Type B pancreatic cell (in vitro differentiated cells): ENCODE measurements around the gene PTGDS. TPM values are rescaled to one million over a fixed set of nuclear protein-coding genes. Genes with fewer than 3 reads are reported as not detected.

Experiments used
- DNase-seq: peaks from one replicate; pipeline ENCODE4 v3.0.0; 2021; ENCODE audit warnings: mixed read lengths; ENCODE audit not compliant: unreplicated experiment; ENCODE audit errors: extremely low spot score
- H3K27ac Mint-ChIP-seq: 2 replicates; pipeline ENCODE4 v1.8.0; 2021; ENCODE audit warnings: mild to moderate bottlenecking, mixed read lengths
- H3K27me3 Mint-ChIP-seq: 2 replicates; pipeline ENCODE4 v1.8.0; 2021; ENCODE audit warnings: mixed read lengths
- H3K36me3 Mint-ChIP-seq: 2 replicates; pipeline ENCODE4 v1.8.0; 2021; ENCODE audit warnings: mixed read lengths
- H3K4me1 Mint-ChIP-seq: one replicate; pipeline ENCODE4 v1.8.0; 2021; ENCODE audit warnings: mixed read lengths; ENCODE audit not compliant: unreplicated experiment
- H3K4me3 Mint-ChIP-seq: 2 replicates; pipeline ENCODE4 v1.8.0; 2021; ENCODE audit warnings: mild to moderate bottlenecking, mixed read lengths
- H3K9me3 Mint-ChIP-seq: 2 replicates; pipeline ENCODE4 v1.8.0; 2021; ENCODE audit warnings: mixed read lengths
- total RNA-seq: library from RNA; stranded (reverse); gene quantifications from 2 replicates; pipeline ENCODE4 v1.2.1, GENCODE V29; 2021; ENCODE audit warnings: low replicate concordance
- TF ChIP-seq, protein P1 (sequence below): fragments of 200-600 bp; sonication (generic); conservative IDR thresholded peaks from 2 replicates; pipeline ENCODE4 v1.5.0; 2021; ENCODE audit warnings: antibody characterized with exemption, mild to moderate bottlenecking

PTGDS gene
- total RNA-seq, 1 donor from 2014 or later: 1.7 TPM

DNA sequence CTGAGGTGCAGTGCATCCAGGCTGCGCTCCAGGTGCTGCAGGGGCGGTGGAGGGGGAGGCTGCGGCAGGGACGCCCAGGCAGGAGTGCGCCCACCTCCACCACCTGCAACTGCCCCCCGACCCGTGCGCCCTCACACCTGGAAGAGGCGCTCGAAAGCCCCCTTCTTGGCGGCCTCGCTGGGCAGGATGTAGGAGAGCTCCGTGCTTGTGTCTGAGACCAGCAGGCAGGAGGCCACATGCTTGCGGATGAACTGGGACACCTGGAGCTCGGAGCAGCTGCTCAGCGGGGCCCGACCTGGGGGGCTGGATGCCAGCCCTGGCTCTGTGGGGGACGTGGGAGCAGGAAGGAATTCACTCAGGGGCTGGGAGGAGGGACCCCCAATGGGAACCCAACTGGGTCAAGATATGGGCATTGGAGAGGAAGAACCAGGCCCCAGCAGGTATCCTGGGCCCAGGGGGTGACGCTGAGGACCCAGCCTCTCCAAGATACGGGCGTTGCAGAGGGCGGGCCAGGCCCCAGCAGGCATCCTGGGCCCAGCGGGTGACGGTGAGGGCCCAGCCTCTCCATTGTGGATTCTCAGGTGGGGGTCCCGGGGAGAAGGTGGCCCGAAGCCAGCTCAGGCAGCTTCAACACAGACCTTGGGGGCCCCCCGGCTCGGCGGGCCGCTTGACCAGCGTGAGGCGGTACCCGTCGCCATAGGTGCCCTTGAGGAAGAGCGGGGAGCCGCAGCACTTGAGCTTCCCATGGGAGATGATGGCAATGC, 37.7 kb downstream of the PTGDS start:
- no peaks in the 10 kb centered on the region for H3K4me1 Mint-ChIP-seq
- no peak for DNase-seq
- H3K36me3 Mint-ChIP-seq: peaks cover 3% of the 10 kb centered on the region
- H3K27me3 Mint-ChIP-seq: no peaks in the 10 kb centered on the region
- no peaks in the 10 kb centered on the region for H3K9me3 Mint-ChIP-seq
- H3K4me3 Mint-ChIP-seq: no peak overlapping the region
- no peak overlapping the region for H3K27ac Mint-ChIP-seq
- TF ChIP-seq, protein P1, sequence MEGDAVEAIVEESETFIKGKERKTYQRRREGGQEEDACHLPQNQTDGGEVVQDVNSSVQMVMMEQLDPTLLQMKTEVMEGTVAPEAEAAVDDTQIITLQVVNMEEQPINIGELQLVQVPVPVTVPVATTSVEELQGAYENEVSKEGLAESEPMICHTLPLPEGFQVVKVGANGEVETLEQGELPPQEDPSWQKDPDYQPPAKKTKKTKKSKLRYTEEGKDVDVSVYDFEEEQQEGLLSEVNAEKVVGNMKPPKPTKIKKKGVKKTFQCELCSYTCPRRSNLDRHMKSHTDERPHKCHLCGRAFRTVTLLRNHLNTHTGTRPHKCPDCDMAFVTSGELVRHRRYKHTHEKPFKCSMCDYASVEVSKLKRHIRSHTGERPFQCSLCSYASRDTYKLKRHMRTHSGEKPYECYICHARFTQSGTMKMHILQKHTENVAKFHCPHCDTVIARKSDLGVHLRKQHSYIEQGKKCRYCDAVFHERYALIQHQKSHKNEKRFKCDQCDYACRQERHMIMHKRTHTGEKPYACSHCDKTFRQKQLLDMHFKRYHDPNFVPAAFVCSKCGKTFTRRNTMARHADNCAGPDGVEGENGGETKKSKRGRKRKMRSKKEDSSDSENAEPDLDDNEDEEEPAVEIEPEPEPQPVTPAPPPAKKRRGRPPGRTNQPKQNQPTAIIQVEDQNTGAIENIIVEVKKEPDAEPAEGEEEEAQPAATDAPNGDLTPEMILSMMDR: no peak

DNA sequence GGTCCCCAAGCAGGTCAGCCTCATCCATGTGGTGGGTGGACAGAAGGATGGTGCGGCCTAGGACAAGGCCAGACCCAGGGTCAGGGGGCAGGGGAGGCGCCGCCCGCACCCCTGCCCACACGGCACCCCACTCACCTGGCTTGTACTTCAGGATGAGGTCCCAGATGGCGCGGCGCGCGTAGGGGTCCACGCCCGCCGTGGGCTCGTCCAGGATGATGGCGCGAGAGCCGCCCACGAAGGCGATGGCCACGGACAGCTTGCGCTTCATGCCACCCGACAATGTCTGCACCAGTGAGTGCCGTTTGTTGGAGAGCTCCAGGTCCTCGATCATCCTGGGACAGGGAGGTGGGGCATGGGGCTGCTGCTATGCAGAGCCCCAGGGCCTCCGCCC, 38.2 kb downstream of the PTGDS start:
- H3K27me3 Mint-ChIP-seq: no peaks in the 10 kb centered on the region
- no peak for DNase-seq
- H3K27ac Mint-ChIP-seq: no peak overlapping the region
- TF ChIP-seq, protein P1: no peak
- H3K36me3 Mint-ChIP-seq: peaks cover 3% of the 10 kb centered on the region
- H3K4me3 Mint-ChIP-seq: no peak overlapping the region
- no peaks in the 10 kb centered on the region for H3K9me3 Mint-ChIP-seq
- H3K4me1 Mint-ChIP-seq: no peaks in the 10 kb centered on the region

DNA sequence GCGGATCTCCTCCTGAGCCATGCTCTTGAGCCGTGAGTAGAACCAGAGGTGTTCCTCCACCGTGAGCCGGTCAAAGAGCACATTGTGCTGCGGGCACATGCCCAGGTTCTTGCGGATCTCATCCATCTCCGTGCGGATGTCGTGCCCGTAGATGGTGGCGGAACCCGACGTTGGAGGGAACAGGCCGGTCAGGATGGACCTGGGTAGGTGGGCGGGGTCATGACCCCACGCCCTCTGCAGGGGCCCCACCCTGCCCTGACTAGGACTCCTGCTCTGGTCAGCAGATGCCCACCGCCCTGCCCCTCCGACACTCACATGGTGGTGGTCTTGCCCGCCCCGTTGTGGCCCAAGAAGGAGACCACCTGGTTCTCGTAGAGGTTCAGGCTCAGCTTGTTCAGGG, 38.7 kb downstream of the PTGDS start:
- DNase-seq: no peak
- H3K4me3 Mint-ChIP-seq: no peak overlapping the region
- peaks cover 3% of the 10 kb centered on the region for H3K36me3 Mint-ChIP-seq
- TF ChIP-seq, protein P1: no peak
- no peaks in the 10 kb centered on the region for H3K9me3 Mint-ChIP-seq
- H3K27me3 Mint-ChIP-seq: no peaks in the 10 kb centered on the region
- H3K27ac Mint-ChIP-seq: no peak overlapping the region
- H3K4me1 Mint-ChIP-seq: no peaks in the 10 kb centered on the region

DNA sequence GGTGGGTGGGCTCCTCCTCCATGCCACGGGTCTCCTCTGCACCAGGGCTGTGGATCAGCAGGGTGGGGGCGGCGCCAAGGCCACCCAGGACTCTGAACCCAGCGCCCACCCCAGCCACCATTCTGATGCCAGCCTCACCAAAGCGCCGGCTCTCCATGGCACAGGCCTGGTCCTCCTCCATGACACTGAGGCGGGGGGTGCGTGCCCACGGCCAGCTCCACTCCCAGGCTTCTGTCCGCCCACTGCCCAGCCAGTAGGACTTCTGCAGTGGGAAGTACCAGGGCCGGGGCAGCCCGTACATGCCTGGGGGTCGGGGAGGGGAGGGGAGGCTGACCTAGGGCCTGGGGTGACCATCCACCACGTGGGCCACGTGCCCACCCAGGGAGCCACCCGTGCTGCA, 39.1 kb downstream of the PTGDS start:
- Mint-ChIP-seq H3K27ac (no peak overlapping the region), H3K4me1 (no peaks in the 10 kb centered on the region), H3K9me3 (no peaks in the 10 kb centered on the region), H3K27me3 (no peaks in the 10 kb centered on the region), H3K36me3 (peaks cover 3% of the 10 kb centered on the region), H3K4me3 (no peak overlapping the region)
- TF ChIP-seq, protein P1: no peak
- DNase-seq: no peak

DNA sequence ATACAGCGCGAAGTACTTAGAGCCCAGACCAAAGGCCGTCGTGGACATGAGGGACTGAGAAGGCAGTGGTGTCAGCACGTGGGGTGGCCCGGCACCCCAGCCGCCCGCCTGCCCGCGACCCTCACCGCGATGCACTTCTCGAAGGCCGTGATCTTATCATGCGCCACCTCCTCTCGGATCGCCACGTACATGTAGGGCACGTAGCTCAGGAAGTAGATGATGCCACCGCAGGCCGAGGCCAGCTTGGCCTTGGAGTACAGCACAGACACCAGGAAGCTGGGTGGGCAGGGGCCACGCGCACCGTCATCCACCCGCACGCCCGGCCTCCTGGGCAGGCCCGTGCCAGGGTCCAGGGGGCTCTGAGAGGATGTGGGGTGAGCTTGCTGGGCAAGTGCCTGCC, 39.8 kb downstream of the PTGDS start:
- Mint-ChIP-seq H3K36me3 (peaks cover 3% of the 10 kb centered on the region), H3K4me3 (no peak overlapping the region), H3K9me3 (no peaks in the 10 kb centered on the region), H3K27ac (no peak overlapping the region), H3K27me3 (no peaks in the 10 kb centered on the region), H3K4me1 (no peaks in the 10 kb centered on the region)
- no peak for DNase-seq
- TF ChIP-seq, protein P1: no peak
